GM12801 (cell line): ENCODE measurements around the gene SLC10A3.

Source experiments
- CTCF ChIP-seq: IDR thresholded peaks from one replicate; pipeline ENCODE4 v1.5.1; 2011; ENCODE audit warnings: control low read depth; ENCODE audit not compliant: insufficient read length; ENCODE audit errors: extremely low read depth

Gene SLC10A3

DNA sequence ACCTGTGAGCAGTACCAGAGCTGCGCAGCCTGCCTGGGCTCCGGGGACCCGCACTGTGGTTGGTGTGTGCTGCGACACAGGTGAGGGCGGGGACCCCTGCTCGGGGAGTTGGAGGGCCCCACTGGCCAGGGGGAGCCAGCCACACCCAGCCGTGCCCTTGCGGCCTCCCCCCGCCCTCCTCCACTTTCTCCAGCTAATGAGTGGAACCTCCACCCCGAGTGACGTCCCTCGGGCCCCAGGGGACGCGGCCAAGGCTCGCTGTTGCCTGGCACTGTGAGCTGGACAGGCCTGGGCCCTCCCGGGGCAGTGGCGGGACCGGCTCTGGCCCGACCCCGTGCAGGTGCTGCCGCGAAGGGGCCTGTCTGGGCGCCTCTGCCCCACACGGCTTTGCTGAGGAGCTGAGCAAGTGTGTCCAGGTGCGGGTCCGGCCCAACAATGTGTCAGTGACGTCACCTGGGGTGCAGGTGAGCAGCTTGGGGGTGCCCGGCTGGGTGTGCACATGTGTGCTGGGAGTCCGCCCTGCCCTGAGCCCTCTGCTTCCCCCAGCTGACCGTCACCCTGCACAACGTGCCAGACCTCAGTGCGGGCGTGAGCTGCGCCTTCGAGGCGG is 26.7 kb downstream of the SLC10A3 start:
- no peak for TF ChIP-seq CTCF

- no peak for TF ChIP-seq CTCF
Observed at GRCh38 chrX:154462396-154462795, 28.0 kb downstream of the SLC10A3 start.

DNA sequence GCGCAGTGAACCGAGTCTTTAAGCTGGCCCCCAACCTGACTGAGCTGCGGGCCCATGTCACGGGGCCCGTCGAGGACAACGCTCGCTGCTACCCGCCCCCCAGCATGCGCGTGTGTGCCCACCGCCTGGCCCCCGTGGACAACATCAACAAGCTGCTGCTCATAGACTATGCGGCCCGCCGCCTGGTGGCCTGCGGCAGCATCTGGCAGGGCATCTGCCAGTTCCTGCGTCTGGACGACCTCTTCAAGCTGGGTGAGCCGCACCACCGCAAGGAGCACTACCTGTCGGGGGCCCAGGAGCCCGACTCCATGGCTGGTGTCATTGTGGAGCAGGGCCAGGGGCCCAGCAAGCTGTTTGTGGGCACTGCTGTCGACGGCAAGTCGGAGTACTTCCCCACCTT is 30.1 kb downstream of the SLC10A3 start:
- no peak for TF ChIP-seq CTCF

- no peak for TF ChIP-seq CTCF
Observed at GRCh38 chrX:154459832-154460231, 30.6 kb downstream of the SLC10A3 start.

- no peak for TF ChIP-seq CTCF
Observed at GRCh38 chrX:154458954-154459778, 31.3 kb downstream of the SLC10A3 start.

DNA sequence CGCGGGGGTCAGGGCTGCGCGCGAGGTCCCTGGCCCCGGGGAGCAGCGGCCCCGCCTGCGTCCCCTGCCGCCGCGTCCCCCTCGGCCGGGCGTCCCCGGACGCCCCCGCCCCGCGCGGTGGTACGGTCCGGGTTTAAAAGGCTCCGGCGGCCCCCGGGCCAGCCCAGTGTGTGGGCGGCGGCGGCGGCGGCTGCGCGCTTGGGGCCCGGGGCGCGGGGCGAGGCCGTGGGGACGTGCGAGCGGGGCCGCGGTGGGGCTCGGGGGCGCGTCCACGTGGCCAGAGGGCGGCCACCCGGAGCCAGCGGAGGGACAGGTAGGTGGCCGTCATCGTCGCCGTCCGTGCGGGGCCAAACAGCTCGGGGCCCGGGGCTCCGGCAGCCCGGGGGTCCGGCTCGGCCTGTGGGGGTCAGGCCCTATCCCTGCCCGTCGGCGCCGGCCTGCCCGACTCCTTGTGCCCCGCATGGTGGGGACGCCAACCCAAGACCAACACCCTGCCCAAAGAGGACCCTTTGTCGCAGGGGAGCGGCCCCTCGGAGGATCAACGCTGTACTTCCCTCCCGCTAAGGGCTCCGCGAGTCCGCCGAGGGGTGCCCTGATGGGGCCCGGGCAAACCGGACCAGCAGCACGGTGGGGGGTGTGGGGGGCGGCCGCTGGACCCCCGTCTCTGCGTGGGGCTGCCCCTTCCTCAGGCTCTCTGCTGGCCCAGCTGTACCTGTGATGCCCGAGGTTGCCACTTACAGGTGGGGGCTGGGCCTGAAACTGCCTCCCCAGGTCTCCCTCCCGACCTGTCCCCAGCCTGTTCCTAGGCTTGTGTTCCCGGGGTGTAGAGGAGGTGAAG is 32.1 kb downstream of the SLC10A3 start, which contains the start of gene PLXNA3:
Gene PLXNA3, plus strand, starts transcription at position 166 of the 838 bp plus-strand sequence. CDS start 1,903 bp downstream, outside the sequence.
- no peak for TF ChIP-seq CTCF
